Fibroblast of pulmonary artery (primary cell): ENCODE measurements around the gene KPNA1.
A peak's percentile ranks its signal among the peaks of the same experiment; 100 is the strongest.

Source experiments
- DNase-seq: peaks from one replicate; pipeline ENCODE4 v3.0.0-alpha.2; 2010; ENCODE audit warnings: low read depth
- H3K4me3 ChIP-seq: replicated peaks from 2 replicates; pipeline ENCODE4 v1.5.1; 2011; ENCODE audit warnings: low read depth, mild to moderate bottlenecking, control low read depth, low read length, moderate library complexity
- TF ChIP-seq, protein P1 (sequence below): IDR thresholded peaks from 2 replicates; pipeline ENCODE4 v1.5.1; 2011; ENCODE audit warnings: mild to moderate bottlenecking, control low read depth, low read length, inconsistent platforms; ENCODE audit errors: missing control alignments

The KPNA1 gene

DNA sequence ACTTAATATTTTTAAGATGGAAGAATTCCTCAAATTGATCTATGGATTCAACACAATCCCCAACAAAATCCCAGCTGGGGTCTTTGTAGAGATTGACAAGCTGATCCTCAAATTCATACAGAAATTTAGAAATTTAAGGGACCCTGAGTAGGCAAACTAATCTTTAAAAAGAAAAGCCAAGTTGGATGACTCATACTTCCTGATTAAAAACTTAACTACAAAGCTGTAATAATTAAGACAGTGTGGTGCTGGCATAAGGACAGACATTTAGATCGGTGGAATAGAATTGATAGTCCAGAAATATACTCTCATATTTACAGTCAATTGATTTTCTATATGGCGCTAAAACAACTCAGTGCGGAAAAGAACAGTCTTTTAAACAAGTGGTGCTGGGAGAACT is 119.2 kb downstream of the KPNA1 start:
- H3K4me3 ChIP-seq, result no peak overlapping the region
- DNase-seq, result no peak
- TF ChIP-seq, protein P1, sequence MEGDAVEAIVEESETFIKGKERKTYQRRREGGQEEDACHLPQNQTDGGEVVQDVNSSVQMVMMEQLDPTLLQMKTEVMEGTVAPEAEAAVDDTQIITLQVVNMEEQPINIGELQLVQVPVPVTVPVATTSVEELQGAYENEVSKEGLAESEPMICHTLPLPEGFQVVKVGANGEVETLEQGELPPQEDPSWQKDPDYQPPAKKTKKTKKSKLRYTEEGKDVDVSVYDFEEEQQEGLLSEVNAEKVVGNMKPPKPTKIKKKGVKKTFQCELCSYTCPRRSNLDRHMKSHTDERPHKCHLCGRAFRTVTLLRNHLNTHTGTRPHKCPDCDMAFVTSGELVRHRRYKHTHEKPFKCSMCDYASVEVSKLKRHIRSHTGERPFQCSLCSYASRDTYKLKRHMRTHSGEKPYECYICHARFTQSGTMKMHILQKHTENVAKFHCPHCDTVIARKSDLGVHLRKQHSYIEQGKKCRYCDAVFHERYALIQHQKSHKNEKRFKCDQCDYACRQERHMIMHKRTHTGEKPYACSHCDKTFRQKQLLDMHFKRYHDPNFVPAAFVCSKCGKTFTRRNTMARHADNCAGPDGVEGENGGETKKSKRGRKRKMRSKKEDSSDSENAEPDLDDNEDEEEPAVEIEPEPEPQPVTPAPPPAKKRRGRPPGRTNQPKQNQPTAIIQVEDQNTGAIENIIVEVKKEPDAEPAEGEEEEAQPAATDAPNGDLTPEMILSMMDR, result no peak

DNA sequence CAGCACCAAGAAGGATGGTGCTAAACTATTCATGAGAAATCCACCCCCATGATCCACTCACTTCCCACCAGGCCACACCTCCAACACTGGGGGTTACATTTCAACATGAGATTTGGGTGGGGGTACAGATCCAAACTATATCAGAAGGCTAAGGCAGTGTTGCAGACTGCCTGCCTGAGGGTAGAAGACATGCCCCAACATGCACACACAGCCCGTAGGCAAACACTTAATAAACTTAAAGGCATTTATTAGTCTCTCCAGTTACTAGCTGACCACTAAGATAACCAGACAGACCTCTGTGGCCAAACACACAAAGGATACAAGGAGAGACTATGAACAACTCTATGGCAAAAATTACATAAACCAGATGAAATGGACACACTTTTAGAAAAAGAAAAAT is 120.6 kb downstream of the KPNA1 start:
- TF ChIP-seq, protein P1, result no peak
- DNase-seq, result no peak
- H3K4me3 ChIP-seq, result no peak overlapping the region

DNA sequence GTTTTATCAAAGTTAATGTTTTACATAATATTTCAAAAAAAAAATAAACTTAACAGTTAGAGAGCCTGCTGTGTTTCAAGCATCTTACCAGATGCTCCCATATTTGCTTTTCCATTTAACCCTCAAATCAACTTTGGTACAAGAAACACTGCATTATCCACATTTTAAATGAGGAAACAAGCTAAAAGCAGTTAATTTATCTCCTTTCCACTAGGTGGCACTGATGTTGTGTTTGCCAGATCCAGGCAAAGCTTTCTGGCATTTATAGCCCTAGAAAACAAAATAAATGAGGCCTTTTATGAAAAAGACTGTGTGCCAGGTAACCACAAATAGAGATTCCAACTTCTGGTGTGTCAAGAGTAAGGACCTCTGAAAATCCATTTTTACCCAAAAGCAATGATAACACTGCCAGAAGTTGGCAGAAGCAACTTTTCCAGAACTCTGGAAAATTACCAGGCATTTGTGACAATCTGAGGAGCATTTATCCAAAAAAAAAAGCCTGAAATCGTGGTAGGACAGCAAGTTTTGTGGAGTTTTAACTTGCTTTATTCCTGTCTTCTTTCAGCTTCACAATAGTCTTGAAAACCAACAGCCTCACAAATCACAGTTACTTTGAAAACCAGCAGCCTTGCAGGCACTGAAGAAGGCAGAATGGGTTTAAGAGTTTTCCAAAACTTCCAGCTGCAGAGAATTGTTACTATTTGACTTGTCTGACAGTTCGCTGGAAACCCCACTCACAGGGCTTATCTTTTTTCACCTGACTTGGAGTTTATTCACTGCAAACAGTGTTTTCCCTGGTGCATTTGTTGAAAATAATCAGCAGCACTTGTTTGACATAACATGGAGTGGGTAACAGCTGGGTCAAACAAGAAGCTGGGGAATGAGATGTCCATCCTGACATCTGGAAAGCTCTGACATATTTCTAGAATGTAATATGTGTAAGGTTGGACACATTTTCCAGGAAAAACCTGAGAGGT is 121.6 kb downstream of the KPNA1 start:
- peak; percentile 67 for DNase-seq
- TF ChIP-seq, protein P1, result peak; percentile 72
- H3K4me3 ChIP-seq, result no peak overlapping the region

DNA sequence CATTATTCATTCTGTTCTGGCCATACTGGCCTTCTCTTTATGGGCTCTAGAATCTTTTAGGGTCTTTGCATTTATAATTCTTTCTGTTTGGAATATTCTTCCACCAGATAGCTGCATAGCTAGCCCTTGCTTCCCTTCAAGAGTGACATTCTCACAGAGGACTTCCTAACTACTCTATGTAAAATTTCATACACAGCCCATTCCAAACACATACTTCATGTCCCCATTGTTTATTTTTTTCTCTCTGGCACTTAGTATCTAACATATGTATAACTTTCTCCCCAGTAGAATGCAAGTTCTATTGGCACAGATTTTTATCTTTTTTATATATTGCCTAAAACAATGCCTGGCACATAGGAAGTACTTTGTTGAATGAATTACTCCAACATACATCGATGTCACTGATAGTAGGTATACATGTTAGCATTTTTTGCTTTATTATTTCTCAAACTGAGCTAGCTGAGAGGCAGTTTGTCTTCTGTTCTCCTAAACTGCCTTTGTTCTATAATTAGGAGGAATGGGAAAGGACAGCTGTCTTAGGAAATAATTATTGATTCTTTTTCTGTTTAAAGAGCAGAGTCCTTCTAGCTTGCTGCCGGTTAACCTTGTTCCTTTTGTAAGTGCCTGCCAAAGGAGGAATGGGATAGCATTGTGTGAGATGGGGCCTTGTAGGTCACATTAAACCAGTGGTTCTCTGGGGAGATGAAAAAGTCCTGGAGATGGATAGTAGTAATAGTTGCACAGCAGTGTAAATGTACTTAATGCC is 122.9 kb downstream of the KPNA1 start:
- no peak overlapping the region for H3K4me3 ChIP-seq
- TF ChIP-seq, protein P1, result no peak
- DNase-seq, result no peak

DNA sequence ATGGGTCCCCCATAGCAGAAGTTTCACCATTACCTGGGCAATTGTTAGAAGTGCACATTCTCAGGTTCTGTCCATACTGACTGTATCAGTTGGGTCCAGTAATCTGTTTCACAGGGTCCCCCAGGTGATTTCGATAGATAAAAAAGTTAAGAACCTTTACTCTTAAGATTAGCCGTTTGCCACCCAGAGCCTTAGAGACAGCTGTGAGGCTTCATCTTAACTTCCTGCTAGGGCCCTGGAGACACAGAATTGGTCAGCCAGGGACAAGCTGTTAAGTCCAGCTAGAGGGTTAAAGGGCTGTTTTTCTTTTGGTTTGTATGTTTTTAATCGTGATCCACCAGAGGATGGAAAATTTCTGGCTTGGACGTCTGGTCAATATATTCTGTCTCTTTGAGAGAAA is 124.1 kb downstream of the KPNA1 start:
- H3K4me3 ChIP-seq, result no peak overlapping the region
- DNase-seq, result peak; percentile 6
- TF ChIP-seq, protein P1, result no peak

DNA sequence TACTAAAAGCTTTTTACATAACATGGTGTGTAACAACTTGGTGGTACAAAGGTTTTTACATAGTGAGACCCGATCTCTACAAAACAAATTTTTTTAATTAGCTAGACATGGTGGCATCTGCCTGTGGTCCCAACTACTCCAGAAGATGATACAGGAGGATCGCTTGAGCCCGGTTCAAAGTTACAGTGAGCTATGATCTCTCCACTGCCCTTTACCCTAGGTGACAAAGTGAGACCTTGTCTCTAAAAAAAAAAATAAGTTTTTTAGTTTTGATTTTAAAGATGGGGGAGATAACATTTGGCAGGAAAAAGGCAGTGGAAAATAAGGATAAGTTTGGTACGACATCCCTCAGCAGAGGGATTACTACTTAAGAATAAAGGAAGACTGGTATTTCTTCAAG is 124.8 kb downstream of the KPNA1 start:
- no peak overlapping the region for H3K4me3 ChIP-seq
- TF ChIP-seq, protein P1, result no peak
- DNase-seq, result no peak
